ENCODE measurements around the gene BPTF. TPM values are rescaled to one million over a fixed set of nuclear protein-coding genes. Genes with fewer than 3 reads are reported as not detected.

Gene BPTF
- total and polyA plus RNA-seq, 2 of the 8 experiments (the other 6 are each of a cell fraction or from before 2014, with no cell fraction given), result 107 to 228 TPM

GRCh38 chr17:67850991-67851631 is 25.8 kb downstream of the BPTF start:
- Histone ChIP-seq H2BK120ac (replicated peaks; ENCODE audit: low read depth, low read length) (no peak overlapping the region), H3K14ac (ENCODE audit: insufficient read length) (no peak overlapping the region), H2AFZ (ENCODE audit: low read length) (no peak overlapping the region), H4K20me1 (replicated peaks in 1 of 2; ENCODE audit: control insufficient read depth in 1 of 2, insufficient read depth in 2 of 2, low read length in 2 of 2) (peaks cover 5 to 16% of the 10 kb centered on the region in 2 experiments), H3K27me3 (replicated peaks in 1 of 4; ENCODE audit: control insufficient read depth in 3 of 4, extremely low read depth in 1 of 4, insufficient read depth in 3 of 4, low read length in 3 of 4) (no peaks in the 10 kb centered on the region), H2BK15ac (ENCODE audit: low read length) (no peak overlapping the region), H3K79me1 (ENCODE audit: low read depth, low read length) (0 out of 2 replicates have a peak, but pooled peaks cover 2% of the 10 kb centered on the region), H2AK5ac (ENCODE audit: low read depth, low read length) (no peak overlapping the region), H4K5ac (ENCODE audit: insufficient read length, low read depth, low read length) (no peak overlapping the region), H3K56ac (replicated peaks; ENCODE audit: insufficient read length, low read depth, low read length) (no peak overlapping the region), H3K27ac (ENCODE audit: low read depth, low read length) (no peak overlapping the region), H3K9ac (replicated peaks in 1 of 4; ENCODE audit: extremely low read depth in 1 of 4, low read depth in 3 of 4, low read length in 3 of 4) (no peak overlapping the region), H3K36me3 (ENCODE audit: control insufficient read depth in 2 of 4, insufficient read depth in 4 of 4, low read length in 3 of 4) (peaks cover 0 to 25% (median 13%) of the 10 kb centered on the region in 4 experiments; a peak in 6 of 8 replicates), H3K4me3 (ENCODE audit: extremely low read depth in 1 of 4, insufficient read depth in 2 of 4, low read depth in 3 of 4, low read length in 4 of 4) (no peak overlapping the region), H3K4me2 (ENCODE audit: insufficient read depth in 1 of 2, low read depth in 2 of 2, low read length in 2 of 2) (no peak overlapping the region), H3K23me2 (ENCODE audit: low read depth, low read length) (no peaks in the 10 kb centered on the region), H3K18ac (ENCODE audit: extremely low read depth, low read length) (no peak overlapping the region), H2BK20ac (ENCODE audit: low read length) (no peak overlapping the region), H4K8ac (ENCODE audit: extremely low read depth, insufficient read depth, low read length) (no peak overlapping the region), H2BK5ac (ENCODE audit: low read depth, low read length) (no peak overlapping the region), H3K4ac (replicated peaks; ENCODE audit: insufficient read length, low read depth, low read length) (no peak overlapping the region), H3K79me2 (ENCODE audit: control insufficient read depth in 1 of 2, insufficient read depth in 2 of 2, low read length in 2 of 2) (peaks cover 46 to 100% of the 10 kb centered on the region in 2 experiments), H2BK12ac (ENCODE audit: low read depth, low read length) (no peak overlapping the region), H3K4me1 (replicated peaks in 1 of 4; ENCODE audit: control insufficient read depth in 3 of 4, insufficient read depth in 4 of 4, low read length in 3 of 4) (peaks cover 0 to 3% (median 0%) of the 10 kb centered on the region in 4 experiments; a peak in 1 of 7 replicates), H3K23ac (ENCODE audit: insufficient read length) (no peak overlapping the region), H3K9me3 (ENCODE audit: insufficient read depth in 2 of 2, low read depth in 1 of 2, low read length in 1 of 2) (0 out of 4 replicates have a peak, but pooled peaks cover 0 to 3% of the 10 kb centered on the region in 2 experiments), H4K91ac (replicated peaks; ENCODE audit: insufficient read length, low read length) (no peak overlapping the region)
- ChIA-PET POLR2A (ENCODE audit: partially characterized antibody) (no interaction called here), CTCF (ENCODE audit: partially characterized antibody) (interaction anchor here (1.7 to 2.5 kb wide), 2 partner anchors 17 to 51 kb away, joined by 4 to 7 read pairs; no protein-coding TSS in a partner anchor)
- whole genome bisulfite sequencing, 2 experiments (ENCODE audit: extremely low coverage in 1 of 2, insufficient coverage in 1 of 2, insufficient read length in 1 of 2, insufficient replicate concordance in 2 of 2, low coverage in 1 of 2, low lambda C conversion rate in 2 of 2, missing lambda C conversion rate in 1 of 2), result 87% methylated on average over 8 of the region's 8 CpGs; no CpG with 5 or more reads in 1 of the 2 experiments
- TF ChIP-seq EP300 (IDR thresholded peaks at IDR 0.05; ENCODE audit: borderline replicate concordance in 1 of 2, low read depth in 2 of 2, low read length in 2 of 2) (no peak), BACH1 (IDR thresholded peaks at IDR 0.05; ENCODE audit: low read length) (no peak), EGR1 (IDR thresholded peaks at IDR 0.05; ENCODE audit: borderline replicate concordance, low read depth, low read length) (no peak), CTBP2 (IDR thresholded peaks at IDR 0.05; ENCODE audit: borderline replicate concordance, insufficient read depth, insufficient read length, low read length) (no peak), SIRT6 (IDR thresholded peaks at IDR 0.05; ENCODE audit: low read length) (no peak), KDM1A (IDR thresholded peaks at IDR 0.05; ENCODE audit: borderline replicate concordance, low read length) (no peak)
- DNase-seq (ENCODE audit: low read depth in 1 of 2, low spot score in 2 of 2), result no peak
- FAIRE-seq, result no peak
